GM18526 (cell line): ENCODE data around the gene BBS2.

Source experiments
- POLR2A ChIP-seq: IDR thresholded peaks from 3 replicates; pipeline ENCODE4 v1.6.1; 2011; ENCODE audit not compliant: insufficient read length; ENCODE audit errors: extremely low read depth

Gene BBS2

DNA sequence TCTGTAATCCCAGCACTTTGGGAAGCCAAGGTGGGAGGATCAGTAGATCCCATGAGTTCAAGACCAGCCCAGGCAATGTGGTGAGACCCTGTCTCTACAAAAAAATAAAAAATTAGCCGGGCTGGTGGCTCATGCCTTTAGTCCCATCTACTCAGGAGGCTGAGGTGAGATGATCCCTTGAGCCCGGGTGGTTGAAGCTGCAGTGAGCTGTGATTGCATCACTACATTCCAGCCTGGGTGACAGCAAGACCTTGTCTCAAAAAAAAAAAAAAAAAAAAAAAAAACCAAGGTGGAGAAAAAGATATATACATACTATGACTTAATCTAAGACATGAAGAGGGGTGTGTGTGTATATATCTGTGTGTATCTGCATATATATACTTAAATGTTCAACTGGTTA is 26.7 kb downstream of the BBS2 start:
- TF ChIP-seq POLR2A, result no peak

GRCh38 chr16:56491657-56492261 is 28.1 kb downstream of the BBS2 start:
- TF ChIP-seq POLR2A, result no peak

DNA sequence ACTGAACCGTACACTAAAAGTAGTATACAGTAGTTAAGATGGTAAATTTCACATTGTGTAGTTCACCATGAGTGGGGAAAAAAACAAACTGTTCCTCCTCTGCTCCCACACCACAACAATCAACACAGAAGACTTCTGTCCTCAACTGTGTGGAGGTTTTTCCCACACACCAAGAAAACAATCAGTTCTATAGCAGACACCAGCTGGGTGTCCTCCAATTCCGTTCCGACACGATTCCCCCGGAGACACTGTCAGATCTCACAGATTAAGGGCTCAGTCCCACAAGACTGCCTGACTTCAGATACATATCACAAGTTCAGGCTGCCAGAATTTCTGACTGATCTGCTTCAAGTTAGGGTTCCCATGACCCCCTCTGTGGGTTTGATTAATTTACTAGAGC is 31.8 kb downstream of the BBS2 start:
- no peak for TF ChIP-seq POLR2A

- TF ChIP-seq POLR2A, result no peak
Measured at GRCh38 chr16:56483394-56483793, 36.4 kb downstream of the BBS2 start.

DNA sequence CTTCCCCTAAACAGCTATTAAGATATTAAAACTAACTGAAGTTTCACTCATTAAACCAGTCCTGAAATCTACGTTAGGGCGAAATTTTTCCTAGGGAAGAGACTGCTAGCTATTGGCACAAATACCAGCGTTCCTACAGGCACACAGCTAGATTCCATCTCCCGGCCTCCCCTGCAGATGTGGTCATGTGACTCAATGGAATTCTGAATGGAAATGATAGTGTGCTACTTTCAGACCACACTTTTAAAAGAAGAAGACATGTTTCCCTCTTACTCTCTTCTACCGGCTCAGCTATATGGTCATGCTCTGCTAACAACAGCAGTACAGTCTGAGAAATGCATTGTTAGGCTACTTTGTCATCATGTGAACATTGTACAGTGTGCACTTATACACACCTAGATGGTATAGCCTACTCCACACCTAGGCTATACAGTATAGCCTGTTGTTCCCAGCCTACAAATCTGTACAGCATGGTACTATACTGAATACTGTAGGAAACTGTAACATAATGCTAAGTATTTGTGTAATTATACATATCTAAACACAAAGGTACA is 37.1 kb downstream of the BBS2 start:
- no peak for TF ChIP-seq POLR2A

GRCh38 chr16:56481468-56482122 is 38.2 kb downstream of the BBS2 start:
- no peak for TF ChIP-seq POLR2A

- no peak for TF ChIP-seq POLR2A
Measured at GRCh38 chr16:56480776-56481467, 38.9 kb downstream of the BBS2 start.

DNA sequence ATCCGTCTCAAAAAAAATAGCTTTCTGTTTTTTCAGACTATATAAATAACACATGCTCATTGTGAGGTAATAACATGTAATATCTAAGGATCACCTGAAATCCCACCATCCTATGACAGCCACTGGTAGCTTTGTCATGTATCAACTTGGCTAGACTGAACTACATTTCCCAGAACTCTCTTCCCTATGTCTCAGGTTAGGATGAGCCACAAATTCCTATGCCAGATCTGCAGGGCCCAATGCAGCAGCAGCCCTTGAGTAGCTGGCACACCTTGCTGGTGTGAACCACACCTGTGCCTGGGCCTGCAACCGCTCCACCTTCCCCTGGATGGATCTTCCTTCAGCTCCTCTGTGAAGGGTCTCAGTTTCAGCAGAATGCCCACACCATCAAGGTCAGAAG is 40.4 kb downstream of the BBS2 start:
- TF ChIP-seq POLR2A, result no peak

- no peak for TF ChIP-seq POLR2A
Measured at GRCh38 chr16:56478281-56479049, 41.4 kb downstream of the BBS2 start.

DNA sequence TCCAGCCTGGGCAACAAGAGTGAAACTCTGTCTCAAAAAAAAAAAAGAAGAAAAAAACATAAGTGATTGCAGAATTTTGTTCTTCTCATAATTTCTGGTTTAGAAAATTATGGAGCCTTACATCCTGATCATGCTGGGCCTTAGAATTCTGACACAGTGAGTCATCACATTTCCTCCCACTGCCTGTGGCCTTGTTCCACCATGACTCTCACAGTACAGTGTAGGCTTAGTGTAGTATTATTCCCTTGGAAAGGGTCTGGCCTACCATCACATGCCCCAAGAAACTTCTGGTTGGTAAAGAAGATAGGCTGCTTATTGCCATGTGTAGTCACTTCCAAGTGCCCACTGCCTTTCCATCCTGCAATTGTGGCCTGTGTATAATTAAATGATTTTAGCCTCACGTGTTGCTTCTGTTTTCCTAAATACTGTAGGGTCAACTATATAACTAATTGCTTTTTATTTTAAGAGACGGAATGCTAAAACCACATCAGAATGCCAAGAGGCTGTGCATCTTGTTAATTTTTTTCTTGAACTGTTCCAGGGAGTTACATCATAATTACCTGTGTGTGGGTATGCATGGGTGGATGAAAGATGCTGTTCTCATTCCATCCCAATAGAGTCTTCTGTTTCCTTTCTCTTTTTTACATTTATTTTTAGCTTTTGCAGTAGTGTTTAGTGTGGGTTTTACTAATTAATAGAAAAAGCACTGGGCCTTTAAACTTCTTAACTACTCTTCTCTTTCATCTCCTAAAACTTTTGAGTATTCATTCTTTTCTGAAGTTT is 42.5 kb downstream of the BBS2 start:
- TF ChIP-seq POLR2A, result no peak

DNA sequence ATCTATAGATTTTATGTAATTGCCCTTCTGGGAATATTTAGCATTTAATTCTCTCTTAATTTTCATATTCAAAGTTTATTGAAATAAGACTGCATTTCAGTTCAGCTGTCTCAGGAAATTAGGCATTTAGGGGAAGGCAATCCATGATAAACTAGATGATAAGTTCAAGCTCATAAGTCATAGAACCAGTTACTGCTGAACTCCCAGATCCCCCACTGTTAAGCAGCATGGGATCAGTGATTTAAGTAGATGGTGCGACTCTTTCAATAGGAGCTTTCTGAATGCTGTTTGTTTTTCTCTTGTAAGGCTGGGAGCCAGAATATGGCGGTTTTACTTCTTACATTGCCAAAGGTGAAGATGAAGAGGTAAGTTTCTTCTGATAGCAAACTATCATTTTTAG is 44.6 kb downstream of the BBS2 start:
- TF ChIP-seq POLR2A, result no peak

DNA sequence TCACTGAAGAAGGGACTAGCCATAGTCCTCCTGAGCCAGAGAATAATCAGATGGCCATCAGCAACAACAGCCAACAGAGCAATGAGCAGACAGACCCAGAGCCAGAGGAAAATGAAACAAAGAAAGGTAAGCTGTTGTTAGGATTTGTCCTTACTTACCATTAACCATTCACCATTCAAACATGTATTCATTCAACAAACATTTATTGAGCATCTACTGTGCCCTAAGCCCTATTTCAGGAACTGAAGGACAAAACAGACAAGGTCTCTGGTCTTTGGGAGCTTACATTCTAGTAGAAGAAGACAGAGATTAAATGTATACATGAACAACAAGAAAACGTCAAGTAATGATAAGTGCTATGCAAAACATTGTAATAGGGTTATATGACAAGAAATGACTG is 49.2 kb downstream of the BBS2 start:
- TF ChIP-seq POLR2A, result no peak

DNA sequence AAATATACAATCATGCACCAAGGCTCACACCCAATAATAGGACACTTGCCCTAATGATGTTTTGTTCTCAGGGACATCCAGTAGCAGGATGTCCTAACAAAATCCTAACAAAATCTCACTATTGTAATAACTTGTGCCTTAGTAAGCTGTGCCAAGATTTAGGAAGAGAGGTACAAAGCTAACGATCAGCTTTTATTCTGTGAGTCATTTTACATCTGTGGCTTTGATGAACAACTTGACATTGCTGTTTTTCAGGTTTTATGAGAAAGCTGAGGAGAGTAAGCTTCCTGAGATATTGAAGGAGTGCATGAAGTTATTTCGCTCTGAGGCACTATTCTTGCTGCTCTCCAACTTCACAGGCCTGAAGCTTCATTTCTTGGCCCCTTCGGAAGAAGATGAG is 49.6 kb downstream of the BBS2 start:
- no peak for TF ChIP-seq POLR2A

DNA sequence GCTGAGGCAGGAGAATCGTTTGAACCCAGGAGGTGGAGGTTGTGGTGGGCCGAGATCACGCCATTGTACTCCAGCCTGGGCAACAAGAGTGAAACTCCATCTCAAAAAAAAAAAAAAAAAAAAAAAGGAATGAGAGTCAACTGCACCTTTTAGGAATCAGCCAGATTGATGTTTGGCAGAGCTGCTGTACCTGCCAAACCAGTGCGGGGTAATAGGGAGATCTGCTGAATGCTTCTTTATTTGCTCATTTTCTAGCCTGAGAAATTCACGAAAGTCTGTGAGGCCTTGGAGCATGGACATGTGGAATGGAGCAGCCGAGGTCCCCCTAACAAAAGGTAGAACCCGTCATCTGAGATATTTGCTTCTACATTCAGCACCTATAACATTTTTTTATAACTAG is 50.1 kb downstream of the BBS2 start:
- TF ChIP-seq POLR2A, result no peak

DNA sequence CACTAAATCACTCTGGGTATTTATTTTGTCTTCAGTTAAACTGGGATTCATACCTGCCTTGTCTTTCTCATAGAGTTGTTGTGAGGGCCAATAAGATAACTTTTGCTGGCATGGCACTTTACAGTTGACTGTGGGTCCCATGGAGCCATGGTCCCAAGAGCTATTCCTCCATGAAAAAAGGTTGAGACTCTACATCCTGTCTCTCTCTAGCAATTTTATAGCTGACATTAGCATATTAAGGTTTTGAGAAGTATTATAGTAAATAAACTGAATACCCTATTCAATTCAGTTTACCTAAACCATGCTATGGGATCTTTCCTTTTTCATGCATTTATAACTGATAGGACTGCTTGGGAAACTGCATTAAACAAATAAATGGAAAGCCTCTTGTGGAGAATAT is 51.0 kb downstream of the BBS2 start:
- no peak for TF ChIP-seq POLR2A
